ENCODE measurements around the gene DNAJC21.

DNA sequence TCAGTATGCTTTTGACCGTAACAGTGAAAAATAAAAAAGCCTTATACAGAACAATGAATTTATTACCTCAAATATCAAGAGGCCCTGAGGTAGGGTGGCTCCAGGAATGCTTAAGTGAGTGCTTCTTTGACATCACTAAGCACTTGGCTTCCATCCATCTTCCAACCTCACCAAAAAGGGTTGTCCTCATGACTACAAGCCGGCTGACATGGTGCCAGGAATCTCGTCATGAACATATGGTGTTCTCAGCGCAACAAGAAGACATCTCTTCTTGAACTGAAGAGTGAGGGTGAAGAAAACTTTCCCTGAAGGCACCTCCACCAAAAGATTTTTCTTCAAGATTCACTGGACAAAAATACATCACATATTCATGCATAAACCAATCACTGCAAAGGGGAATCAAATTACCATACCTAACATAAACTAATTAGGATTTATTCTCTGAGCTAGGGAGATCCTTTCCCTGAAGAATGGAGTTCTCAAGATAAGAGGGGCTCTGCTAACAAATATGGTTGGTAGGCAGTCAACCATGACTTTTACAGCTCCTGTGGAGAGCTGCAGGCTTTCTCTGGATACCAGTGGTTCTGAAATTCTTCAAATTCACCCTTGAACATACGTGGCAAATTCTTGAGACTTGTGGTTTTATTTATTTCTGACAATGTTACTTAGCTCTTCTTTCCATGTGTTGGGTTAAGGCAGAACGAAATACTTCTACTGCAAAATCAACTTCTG is 68.9 kb downstream of the DNAJC21 start:
- TF ChIP-seq ARNTL (CRISPR knock-in tag; IDR thresholded peaks at IDR 0.05; ENCODE audit: borderline replicate concordance, low read depth) (no peak), ZC3H10 (CRISPR knock-in tag; IDR thresholded peaks at IDR 0.05) (no peak), ZFP3 (CRISPR knock-in tag; IDR thresholded peaks at IDR 0.05) (no peak), RARB (CRISPR knock-in tag; IDR thresholded peaks at IDR 0.05) (no peak), ZNF8 (CRISPR knock-in tag; IDR thresholded peaks at IDR 0.05) (no peak), GLIS3 (CRISPR knock-in tag; IDR thresholded peaks at IDR 0.05) (no peak)
- TF ChIP-seq, protein P1, sequence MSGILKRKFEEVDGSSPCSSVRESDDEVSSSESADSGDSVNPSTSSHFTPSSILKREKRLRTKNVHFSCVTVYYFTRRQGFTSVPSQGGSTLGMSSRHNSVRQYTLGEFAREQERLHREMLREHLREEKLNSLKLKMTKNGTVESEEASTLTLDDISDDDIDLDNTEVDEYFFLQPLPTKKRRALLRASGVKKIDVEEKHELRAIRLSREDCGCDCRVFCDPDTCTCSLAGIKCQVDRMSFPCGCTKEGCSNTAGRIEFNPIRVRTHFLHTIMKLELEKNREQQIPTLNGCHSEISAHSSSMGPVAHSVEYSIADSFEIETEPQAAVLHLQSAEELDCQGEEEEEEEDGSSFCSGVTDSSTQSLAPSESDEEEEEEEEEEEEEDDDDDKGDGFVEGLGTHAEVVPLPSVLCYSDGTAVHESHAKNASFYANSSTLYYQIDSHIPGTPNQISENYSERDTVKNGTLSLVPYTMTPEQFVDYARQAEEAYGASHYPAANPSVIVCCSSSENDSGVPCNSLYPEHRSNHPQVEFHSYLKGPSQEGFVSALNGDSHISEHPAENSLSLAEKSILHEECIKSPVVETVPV (CRISPR knock-in tag; IDR thresholded peaks at IDR 0.05): no peak
- TF ChIP-seq, protein P2, sequence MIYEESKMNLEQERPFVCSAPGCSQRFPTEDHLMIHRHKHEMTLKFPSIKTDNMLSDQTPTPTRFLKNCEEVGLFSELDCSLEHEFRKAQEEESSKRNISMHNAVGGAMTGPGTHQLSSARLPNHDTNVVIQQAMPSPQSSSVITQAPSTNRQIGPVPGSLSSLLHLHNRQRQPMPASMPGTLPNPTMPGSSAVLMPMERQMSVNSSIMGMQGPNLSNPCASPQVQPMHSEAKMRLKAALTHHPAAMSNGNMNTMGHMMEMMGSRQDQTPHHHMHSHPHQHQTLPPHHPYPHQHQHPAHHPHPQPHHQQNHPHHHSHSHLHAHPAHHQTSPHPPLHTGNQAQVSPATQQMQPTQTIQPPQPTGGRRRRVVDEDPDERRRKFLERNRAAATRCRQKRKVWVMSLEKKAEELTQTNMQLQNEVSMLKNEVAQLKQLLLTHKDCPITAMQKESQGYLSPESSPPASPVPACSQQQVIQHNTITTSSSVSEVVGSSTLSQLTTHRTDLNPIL (CRISPR knock-in tag; IDR thresholded peaks at IDR 0.05; ENCODE audit: low read depth): no peak
